ENCODE measurements around the gene DNAAF5.

DNA sequence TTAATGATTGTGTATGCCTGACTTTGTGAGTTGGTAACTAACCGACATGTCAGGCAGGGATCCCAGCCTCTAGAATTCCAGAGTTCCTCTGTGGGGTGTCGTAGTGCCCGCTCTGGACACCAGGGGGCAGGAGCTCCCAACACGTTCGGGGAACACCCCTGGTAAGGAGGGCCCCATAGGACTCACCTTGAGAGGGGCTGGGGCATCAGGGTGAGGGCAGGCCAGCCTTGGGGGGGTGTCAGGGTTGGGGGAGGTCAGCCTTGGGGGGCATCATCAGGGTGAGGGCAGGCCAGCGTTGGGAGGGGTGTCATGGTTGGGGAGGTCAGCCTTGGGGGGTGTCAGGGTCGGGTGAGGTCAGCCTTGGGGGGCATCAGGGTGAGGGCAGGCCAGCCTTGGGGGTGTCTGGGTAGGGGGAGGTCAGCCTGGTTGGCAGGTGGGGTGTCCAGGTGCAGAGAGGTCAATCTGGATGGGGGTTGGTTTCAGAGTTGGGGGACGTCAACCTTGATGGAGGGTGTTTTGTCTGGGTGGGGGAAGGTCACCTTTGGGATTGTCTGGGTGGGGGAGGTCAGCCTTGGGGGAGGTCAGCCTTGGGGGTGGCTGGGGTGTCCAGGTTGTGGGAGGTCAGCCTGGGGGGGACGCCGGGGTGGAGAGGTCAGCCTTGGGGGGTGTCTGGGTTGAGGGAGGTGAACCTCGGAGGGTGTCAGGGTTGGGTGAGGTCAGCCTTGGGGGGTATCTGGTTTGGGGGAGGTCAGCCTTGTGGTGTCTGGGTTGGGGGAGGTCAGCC lies 60.2 kb downstream of the DNAAF5 start:
- TF ChIP-seq, protein P1, sequence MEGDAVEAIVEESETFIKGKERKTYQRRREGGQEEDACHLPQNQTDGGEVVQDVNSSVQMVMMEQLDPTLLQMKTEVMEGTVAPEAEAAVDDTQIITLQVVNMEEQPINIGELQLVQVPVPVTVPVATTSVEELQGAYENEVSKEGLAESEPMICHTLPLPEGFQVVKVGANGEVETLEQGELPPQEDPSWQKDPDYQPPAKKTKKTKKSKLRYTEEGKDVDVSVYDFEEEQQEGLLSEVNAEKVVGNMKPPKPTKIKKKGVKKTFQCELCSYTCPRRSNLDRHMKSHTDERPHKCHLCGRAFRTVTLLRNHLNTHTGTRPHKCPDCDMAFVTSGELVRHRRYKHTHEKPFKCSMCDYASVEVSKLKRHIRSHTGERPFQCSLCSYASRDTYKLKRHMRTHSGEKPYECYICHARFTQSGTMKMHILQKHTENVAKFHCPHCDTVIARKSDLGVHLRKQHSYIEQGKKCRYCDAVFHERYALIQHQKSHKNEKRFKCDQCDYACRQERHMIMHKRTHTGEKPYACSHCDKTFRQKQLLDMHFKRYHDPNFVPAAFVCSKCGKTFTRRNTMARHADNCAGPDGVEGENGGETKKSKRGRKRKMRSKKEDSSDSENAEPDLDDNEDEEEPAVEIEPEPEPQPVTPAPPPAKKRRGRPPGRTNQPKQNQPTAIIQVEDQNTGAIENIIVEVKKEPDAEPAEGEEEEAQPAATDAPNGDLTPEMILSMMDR (IDR thresholded peaks at IDR 0.05): peak; percentile 84 to 94 (median 87)
- TF ChIP-seq POLR2A (IDR thresholded peaks at IDR 0.05) (no peak), POLR2AphosphoS5 (IDR thresholded peaks at IDR 0.05) (peak in 2 of 3 donors; percentile 21 to 51)
